ENCODE data around the gene CAST. TPM values are rescaled to one million over a fixed set of nuclear protein-coding genes. Genes with fewer than 3 reads are reported as not detected.

The CAST gene
- total RNA-seq, 1 experiment from 2014 or later, result 52.3 TPM

DNA sequence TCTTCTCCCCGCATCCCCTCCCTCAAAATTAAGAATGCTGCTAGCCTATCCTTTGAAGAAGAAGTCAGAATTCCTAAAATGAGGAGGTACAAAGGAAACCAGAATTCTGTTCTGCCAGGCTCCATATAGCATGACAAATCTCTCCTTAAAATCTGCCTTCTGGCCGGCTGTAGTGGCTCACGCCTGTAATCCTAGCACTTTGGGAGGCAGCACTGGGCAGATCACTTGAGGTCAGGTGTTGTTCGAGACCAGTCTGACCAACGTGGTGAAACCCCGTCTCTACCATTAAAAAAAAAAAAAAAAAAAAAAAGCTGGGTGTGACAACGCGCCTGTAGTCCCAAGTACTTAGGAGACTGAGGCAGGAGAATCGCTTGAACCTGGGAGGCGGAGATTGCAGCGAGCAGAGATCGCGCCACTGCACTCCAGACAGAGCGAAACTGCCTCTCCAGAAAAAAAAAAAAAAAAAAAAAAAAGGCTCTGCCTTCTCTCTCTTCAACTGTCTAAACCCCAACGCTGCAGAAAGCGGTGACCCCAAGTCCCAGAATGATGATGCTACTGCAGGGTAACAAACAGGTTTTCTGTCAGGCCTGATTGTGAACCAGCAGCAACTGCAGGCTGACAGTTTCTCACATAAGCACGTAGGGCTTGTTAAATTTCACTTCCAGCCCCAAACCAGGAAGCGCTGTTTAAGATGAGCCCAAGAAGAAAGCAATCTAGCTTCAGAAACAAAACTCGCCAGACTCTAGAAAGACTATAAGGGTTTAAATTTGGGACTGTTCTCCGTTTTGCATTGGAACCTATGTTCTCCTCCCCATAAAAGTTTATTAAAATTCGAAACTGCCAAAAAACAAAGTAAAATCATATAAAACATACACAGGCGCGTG is 963 bp upstream of the CAST start:
- no peak overlapping the region for H2BK120ac ChIP-seq (ENCODE audit: low read depth, low read length, poor library complexity, severe bottlenecking)
- peak overlapping the region; percentile 79 for H3K4me2 ChIP-seq (ENCODE audit: insufficient read depth, insufficient read length, low read length)
- H4K20me1 ChIP-seq (ENCODE audit: control insufficient read depth, insufficient read depth, insufficient read length), result no peaks in the 10 kb centered on the region
- H3K79me1 ChIP-seq (ENCODE audit: insufficient read depth, low read depth, low read length, poor library complexity, severe bottlenecking), result no peaks in the 10 kb centered on the region
- no peaks in the 10 kb centered on the region for H3K4me1 ChIP-seq (ENCODE audit: insufficient read depth, low read length)
- H4K91ac ChIP-seq (ENCODE audit: insufficient read length, low read depth, low read length), result no peak overlapping the region
- no peak overlapping the region for H2BK12ac ChIP-seq (ENCODE audit: insufficient read length, low read depth, low read length)
- TF ChIP-seq, protein P1, sequence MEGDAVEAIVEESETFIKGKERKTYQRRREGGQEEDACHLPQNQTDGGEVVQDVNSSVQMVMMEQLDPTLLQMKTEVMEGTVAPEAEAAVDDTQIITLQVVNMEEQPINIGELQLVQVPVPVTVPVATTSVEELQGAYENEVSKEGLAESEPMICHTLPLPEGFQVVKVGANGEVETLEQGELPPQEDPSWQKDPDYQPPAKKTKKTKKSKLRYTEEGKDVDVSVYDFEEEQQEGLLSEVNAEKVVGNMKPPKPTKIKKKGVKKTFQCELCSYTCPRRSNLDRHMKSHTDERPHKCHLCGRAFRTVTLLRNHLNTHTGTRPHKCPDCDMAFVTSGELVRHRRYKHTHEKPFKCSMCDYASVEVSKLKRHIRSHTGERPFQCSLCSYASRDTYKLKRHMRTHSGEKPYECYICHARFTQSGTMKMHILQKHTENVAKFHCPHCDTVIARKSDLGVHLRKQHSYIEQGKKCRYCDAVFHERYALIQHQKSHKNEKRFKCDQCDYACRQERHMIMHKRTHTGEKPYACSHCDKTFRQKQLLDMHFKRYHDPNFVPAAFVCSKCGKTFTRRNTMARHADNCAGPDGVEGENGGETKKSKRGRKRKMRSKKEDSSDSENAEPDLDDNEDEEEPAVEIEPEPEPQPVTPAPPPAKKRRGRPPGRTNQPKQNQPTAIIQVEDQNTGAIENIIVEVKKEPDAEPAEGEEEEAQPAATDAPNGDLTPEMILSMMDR (conservative IDR thresholded peaks at IDR 0.05), result no peak
- H3K27ac ChIP-seq (ENCODE audit: insufficient read length, low read depth, low read length), result no peak overlapping the region
- peak overlapping the region; percentile 93 to 95 for H3K4me3 Mint-ChIP-seq
- no peak overlapping the region for H3K23ac ChIP-seq (ENCODE audit: insufficient read length, low read depth, low read length)
- no peak overlapping the region for H3K56ac ChIP-seq (ENCODE audit: insufficient read length, low read depth, low read length)
- no peaks in the 10 kb centered on the region for H3K9me3 ChIP-seq (ENCODE audit: control insufficient read depth, low read depth, low read length)
- H3K27me3 ChIP-seq (ENCODE audit: insufficient read depth, low read length), result peaks cover 11% of the 10 kb centered on the region; the same call in 1 of the 2 replicates
- whole genome bisulfite sequencing (ENCODE audit: extremely low coverage, insufficient read length, low lambda C conversion rate), result no CpG with 5 or more reads among the region's 23 CpGs
- peaks cover 22% of the 10 kb centered on the region for H3K23me2 ChIP-seq (ENCODE audit: insufficient read length, low read depth, low read length, poor library complexity, severe bottlenecking)
- no peak for DNase-seq
- H3K4me1 Mint-ChIP-seq, result peaks cover 19 to 21% of the 10 kb centered on the region in 2 experiments
- H3K9me3 Mint-ChIP-seq, result no peaks in the 10 kb centered on the region; a peak in 2 of 5 replicates
- H2BK5ac ChIP-seq (ENCODE audit: insufficient read length, low read length), result no peak overlapping the region
- no peak overlapping the region for H3K4ac ChIP-seq (ENCODE audit: low read depth, low read length)
- H3K14ac ChIP-seq (ENCODE audit: insufficient read depth, low read length), result no peak overlapping the region
- peak overlapping the region; percentile 35 for H2AFZ ChIP-seq (ENCODE audit: low read length)
- no peak overlapping the region for H3K18ac ChIP-seq (ENCODE audit: insufficient read length, low read depth, low read length)
- H4K5ac ChIP-seq (ENCODE audit: insufficient read length, low read depth, low read length), result no peak overlapping the region
- H3K27me3 Mint-ChIP-seq (ENCODE audit: low read depth), result peaks cover 52% of the 10 kb centered on the region
- no peak overlapping the region for H3K9ac ChIP-seq (ENCODE audit: extremely low read depth, insufficient read length, low read length)
- H2AK5ac ChIP-seq (ENCODE audit: insufficient read length, low read length), result no peak overlapping the region
- no peak overlapping the region for H2BK20ac ChIP-seq (ENCODE audit: low read depth, low read length, poor library complexity, severe bottlenecking)
- no peaks in the 10 kb centered on the region for H3K79me2 ChIP-seq (ENCODE audit: insufficient read depth, low read length)
- peak overlapping the region; percentile 81 to 92 (median 82); a peak in 6 of 7 replicates for H3K27ac Mint-ChIP-seq
- H3T11ph ChIP-seq (ENCODE audit: low read length), result no peak overlapping the region
- H4K8ac ChIP-seq (replicated peaks; ENCODE audit: insufficient read length, low read depth, low read length), result no peak overlapping the region
- no peak overlapping the region for H2BK15ac ChIP-seq (ENCODE audit: low read depth, low read length)
- H3K36me3 Mint-ChIP-seq (ENCODE audit: insufficient read depth in 1 of 3, low read depth in 3 of 3), result 0 out of 7 replicates have a peak, but pooled peaks cover 0 to 2% (median 0%) of the 10 kb centered on the region in 3 experiments

Measured in H9 (cell line).